ENCODE results near the gene SRRM2. TPM values are rescaled to one million over a fixed set of nuclear protein-coding genes. Genes with fewer than 3 reads are reported as not detected.

The SRRM2 gene
- total RNA-seq, 2 donors from 2014 or later = 843 to 876 TPM

- H3K36me3 ChIP-seq (ENCODE audit: control insufficient read depth, insufficient read depth, low read length) = peaks cover 15% of the 10 kb centered on the region
- 90 to 95% methylated on average over 13 to 17 of the region's 17 CpGs for WGBS, 2 experiments (ENCODE audit: insufficient coverage in 1 of 2, insufficient read length in 1 of 2)
- H3K27me3 Mint-ChIP-seq (ENCODE audit: insufficient read depth) = no peaks in the 10 kb centered on the region
- no peaks in the 10 kb centered on the region for H3K9me3 Mint-ChIP-seq
- no peak overlapping the region for H3K27ac ChIP-seq (ENCODE audit: low read depth, low read length)
- no peak overlapping the region for H3K9ac ChIP-seq (ENCODE audit: extremely low read depth, low read length, poor library complexity, severe bottlenecking)
- H3K36me3 Mint-ChIP-seq (ENCODE audit: low read depth) = peaks cover 14% of the 10 kb centered on the region
- no peak overlapping the region for H3K4me3 Mint-ChIP-seq
- no peak for DNase-seq
- H3K4me1 ChIP-seq (ENCODE audit: control insufficient read depth, insufficient read depth, low read length) = no peaks in the 10 kb centered on the region
- H3K4me3 ChIP-seq (ENCODE audit: low read length) = no peak overlapping the region
- H3K4me1 Mint-ChIP-seq = no peaks in the 10 kb centered on the region
- TF ChIP-seq CTCF (conservative IDR thresholded peaks at IDR 0.05) = no peak
- H3K27me3 ChIP-seq (ENCODE audit: control insufficient read depth, insufficient read depth, low read length, poor library complexity, severe bottlenecking) = no peaks in the 10 kb centered on the region
- H3K27ac Mint-ChIP-seq = no peak overlapping the region
- no peaks in the 10 kb centered on the region for H3K9me3 ChIP-seq (ENCODE audit: control insufficient read depth, low read length)
Observed at GRCh38 chr16:2706085-2706484, 46.4 kb upstream of the SRRM2 start.

GRCh38 chr16:2706611-2707311, 45.7 kb upstream of the SRRM2 start:
- no peak for TF ChIP-seq CTCF (conservative IDR thresholded peaks at IDR 0.05)
- Histone ChIP-seq H3K9ac (ENCODE audit: extremely low read depth, low read length, poor library complexity, severe bottlenecking) (no peak overlapping the region), H3K4me1 (ENCODE audit: control insufficient read depth, insufficient read depth, low read length) (no peaks in the 10 kb centered on the region), H3K4me3 (ENCODE audit: low read length) (no peak overlapping the region), H3K27ac (ENCODE audit: low read depth, low read length) (no peak overlapping the region), H3K9me3 (ENCODE audit: control insufficient read depth, low read length) (no peaks in the 10 kb centered on the region), H3K36me3 (ENCODE audit: control insufficient read depth, insufficient read depth, low read length) (peaks cover 15% of the 10 kb centered on the region), H3K27me3 (ENCODE audit: control insufficient read depth, insufficient read depth, low read length, poor library complexity, severe bottlenecking) (no peaks in the 10 kb centered on the region)
- Mint-ChIP-seq H3K27ac (no peak overlapping the region), H3K36me3 (ENCODE audit: low read depth) (peaks cover 14% of the 10 kb centered on the region), H3K27me3 (ENCODE audit: insufficient read depth) (no peaks in the 10 kb centered on the region), H3K9me3 (no peaks in the 10 kb centered on the region), H3K4me1 (no peaks in the 10 kb centered on the region), H3K4me3 (no peak overlapping the region)
- no peak for DNase-seq
- WGBS, 2 experiments (ENCODE audit: insufficient coverage in 1 of 2, insufficient read length in 1 of 2) = 90 to 94% methylated on average over 14 to 22 of the region's 22 CpGs

- H3K9ac ChIP-seq (ENCODE audit: extremely low read depth, low read length, poor library complexity, severe bottlenecking) = no peak overlapping the region
- H3K4me1 ChIP-seq (ENCODE audit: control insufficient read depth, insufficient read depth, low read length) = no peaks in the 10 kb centered on the region
- Mint-ChIP-seq H3K36me3 (ENCODE audit: low read depth) (peaks cover 14% of the 10 kb centered on the region), H3K27ac (no peak overlapping the region), H3K4me3 (no peak overlapping the region), H3K9me3 (no peaks in the 10 kb centered on the region), H3K27me3 (ENCODE audit: insufficient read depth) (no peaks in the 10 kb centered on the region), H3K4me1 (no peaks in the 10 kb centered on the region)
- H3K4me3 ChIP-seq (ENCODE audit: low read length) = no peak overlapping the region
- no peaks in the 10 kb centered on the region for H3K27me3 ChIP-seq (ENCODE audit: control insufficient read depth, insufficient read depth, low read length, poor library complexity, severe bottlenecking)
- peaks cover 15% of the 10 kb centered on the region for H3K36me3 ChIP-seq (ENCODE audit: control insufficient read depth, insufficient read depth, low read length)
- no peak for DNase-seq
- TF ChIP-seq CTCF (conservative IDR thresholded peaks at IDR 0.05) = no peak
- 95 to 96% methylated on average over 43 to 51 of the region's 51 CpGs for WGBS, 2 experiments (ENCODE audit: insufficient coverage in 1 of 2, insufficient read length in 1 of 2)
- no peaks in the 10 kb centered on the region for H3K9me3 ChIP-seq (ENCODE audit: control insufficient read depth, low read length)
- H3K27ac ChIP-seq (ENCODE audit: low read depth, low read length) = no peak overlapping the region
Observed at GRCh38 chr16:2707368-2708289, 44.8 kb upstream of the SRRM2 start.

Data from endodermal cell (in vitro differentiated cells).